Inflammatory macrophage treated with lipopolysaccharide for 4 hours (primary cell): ENCODE results near the gene ICAM1.

ENCODE experiments used
- DNase-seq: peaks from one replicate; pipeline ENCODE4 v3.0.0-alpha.2; 2020

ICAM1 gene

DNA sequence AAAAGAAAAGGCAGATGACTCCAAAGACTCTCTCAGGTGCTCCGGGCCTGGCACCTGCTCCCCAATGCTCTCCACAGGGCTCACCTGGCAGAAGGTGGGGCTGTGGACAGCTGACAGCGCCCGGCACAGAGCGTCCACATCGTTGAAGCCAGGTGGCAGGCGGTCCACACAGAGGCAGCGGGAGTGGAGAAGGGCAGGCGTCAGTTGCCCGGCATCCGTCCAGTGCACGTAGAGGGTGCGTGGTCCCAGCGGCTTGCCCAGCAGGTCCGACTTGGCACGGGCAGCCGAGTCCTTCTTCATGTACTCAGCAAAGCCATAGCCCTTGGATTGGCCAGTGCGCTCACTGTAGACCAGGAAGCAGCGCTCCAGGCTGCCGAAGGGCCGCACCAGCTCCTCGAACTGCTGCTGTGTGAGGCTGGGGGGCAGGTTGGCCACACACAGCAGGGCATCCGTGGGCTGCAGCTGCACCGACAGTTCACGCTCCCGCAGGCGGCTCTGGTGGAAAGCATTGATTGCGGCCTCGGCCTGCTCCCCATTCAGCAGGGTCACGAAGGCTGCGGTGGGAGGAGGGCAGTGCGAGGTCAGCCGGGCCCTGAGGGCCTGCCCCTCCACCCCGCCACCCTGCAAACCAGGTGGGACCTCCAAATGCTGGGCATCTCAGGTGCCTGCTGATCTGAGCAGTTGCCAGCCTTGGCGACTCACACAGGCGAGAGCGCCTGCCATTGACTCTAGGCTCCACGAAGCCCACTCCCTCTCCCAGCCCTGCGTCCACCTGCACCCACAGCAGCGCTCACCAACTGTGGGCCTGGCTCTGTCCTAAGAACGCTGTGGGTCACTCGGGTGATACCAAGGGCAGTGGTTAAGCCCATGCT lies 57.9 kb downstream of the ICAM1 start:
- DNase-seq: no peak

- no peak for DNase-seq
Observed at GRCh38 chr19:10329555-10329954, 58.6 kb downstream of the ICAM1 start.

GRCh38 chr19:10332158-10332964 lies 61.4 kb downstream of the ICAM1 start:
- no peak for DNase-seq

- DNase-seq: peak; percentile 98
Observed at GRCh38 chr19:10332965-10333757, 62.2 kb downstream of the ICAM1 start, which contains the start of gene RAVER1. Gene RAVER1, minus strand, starts transcription at chr19:10333529. Its CDS starts 22 bp downstream, at chr19:10333507.

GRCh38 chr19:10333758-10334587 lies 63.1 kb downstream of the ICAM1 start:
- no peak for DNase-seq

DNA sequence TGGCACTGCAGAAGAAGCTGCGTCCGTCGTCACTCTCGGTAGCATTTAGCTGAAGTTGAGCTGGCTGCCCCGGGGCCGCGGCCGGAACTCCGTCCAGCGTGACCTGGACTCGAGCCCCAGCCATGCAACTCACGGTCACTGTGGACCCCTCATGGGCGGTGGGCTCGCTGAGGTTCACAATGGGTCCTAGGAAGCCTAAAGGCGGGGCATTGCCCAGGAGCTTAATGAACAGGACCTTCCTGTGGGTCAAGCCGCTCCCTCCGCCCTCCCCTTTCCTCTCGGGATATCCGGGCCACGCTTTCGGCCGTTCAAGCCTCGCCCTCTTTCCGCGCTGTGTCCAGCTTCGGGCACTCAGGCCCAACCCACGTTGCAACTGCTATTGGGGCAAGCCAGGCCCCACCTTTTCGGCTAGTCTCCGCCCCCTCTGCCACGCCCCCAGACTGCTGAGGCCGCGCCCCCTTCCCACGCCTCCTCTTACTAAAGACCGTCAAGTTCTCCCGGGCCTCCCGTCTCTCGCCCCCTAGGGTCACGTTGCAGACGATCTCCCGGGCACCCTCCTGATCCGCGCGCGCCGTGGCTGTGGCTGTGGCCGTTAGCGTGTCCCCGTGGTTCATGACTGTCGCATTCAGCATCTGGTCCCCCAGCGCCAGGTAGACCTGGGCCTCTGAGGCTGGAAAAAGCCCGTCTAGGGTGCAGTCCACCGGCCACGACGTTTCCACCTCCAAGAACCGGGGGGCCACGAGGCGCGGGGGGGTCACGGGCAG lies 63.9 kb downstream of the ICAM1 start:
- DNase-seq: peak; percentile 69

DNA sequence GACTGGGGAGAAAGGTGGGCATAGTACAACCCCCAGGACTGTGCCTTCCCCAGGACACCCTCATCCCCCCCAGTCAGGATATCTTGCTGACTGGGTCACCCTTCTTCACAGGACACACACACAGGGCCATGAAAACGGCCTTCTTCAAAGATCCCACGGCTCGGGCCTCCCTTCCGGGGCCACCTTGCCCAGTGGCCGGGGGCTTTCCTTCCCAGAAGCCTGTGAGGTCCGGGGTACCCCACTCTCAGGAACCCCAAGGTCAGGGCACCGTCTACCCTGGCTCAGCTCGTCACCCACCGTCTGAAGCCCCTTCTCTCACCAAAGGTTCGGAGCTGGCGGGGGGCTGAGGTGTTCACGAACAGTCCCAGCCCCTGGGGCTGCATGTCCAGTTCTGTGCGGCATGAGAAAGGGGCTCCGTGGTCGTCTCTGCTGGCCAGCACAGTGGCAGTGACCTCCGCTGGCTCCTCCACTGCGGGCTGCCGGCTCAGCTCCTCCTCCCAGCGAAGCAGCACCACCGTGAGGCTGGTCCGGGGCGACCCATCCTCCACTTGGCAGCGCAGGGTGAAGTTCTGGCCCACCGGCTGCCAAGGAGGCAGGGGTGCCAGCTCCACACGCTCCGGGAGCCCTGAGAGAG lies 64.5 kb downstream of the ICAM1 start:
- DNase-seq: no peak
